ACC112 (cell line): ENCODE results near the gene NDEL1.
"Not testable (repeated sequence)": the region's sequence is repeated elsewhere in the genome, so short reads cannot be mapped to it uniquely, and the experiment has no call there.

Experiments used
- H2AFZ ChIP-seq: fragments of 200-600 bp; sonication (generic); one replicate; pipeline ENCODE4 v1.6.0; 2017; ENCODE audit warnings: antibody characterized with exemption, low read length; ENCODE audit not compliant: unreplicated experiment
- H3K27ac ChIP-seq: fragments of 200-600 bp; sonication (generic); 2 replicates; pipeline ENCODE4 v1.5.1; 2014; ENCODE audit warnings: low read depth, mild to moderate bottlenecking, antibody characterized with exemption, low read length, moderate library complexity
- H3K27me3 ChIP-seq: fragments of 200-600 bp; sonication (generic); 2 replicates; pipeline ENCODE4 v1.6.1; 2014; ENCODE audit warnings: mild to moderate bottlenecking, antibody characterized with exemption, low read length, moderate library complexity, mixed read lengths; ENCODE audit not compliant: insufficient read depth
- H3K36me3 ChIP-seq: fragments of 200-600 bp; sonication (generic); 2 replicates; pipeline ENCODE4 v1.6.1; 2016; ENCODE audit warnings: mild to moderate bottlenecking, antibody characterized with exemption, low read length, moderate library complexity, mixed read lengths; ENCODE audit not compliant: insufficient read depth
- H3K4me1 ChIP-seq: fragments of 200-600 bp; sonication (generic); one replicate; pipeline ENCODE4 v1.6.1; 2016; ENCODE audit warnings: low read length, mixed read lengths; ENCODE audit not compliant: insufficient read depth, unreplicated experiment, control insufficient read depth
- H3K4me3 ChIP-seq: fragments of 200-600 bp; sonication (generic); 2 replicates; pipeline ENCODE4 v1.5.1; 2014; ENCODE audit warnings: mild to moderate bottlenecking, low read depth, low read length
- H3K79me2 ChIP-seq: fragments of 200-600 bp; sonication (generic); one replicate; pipeline ENCODE4 v1.6.0; 2016; ENCODE audit warnings: low read length; ENCODE audit not compliant: control insufficient read depth, unreplicated experiment, insufficient read depth

Gene NDEL1, protein sequence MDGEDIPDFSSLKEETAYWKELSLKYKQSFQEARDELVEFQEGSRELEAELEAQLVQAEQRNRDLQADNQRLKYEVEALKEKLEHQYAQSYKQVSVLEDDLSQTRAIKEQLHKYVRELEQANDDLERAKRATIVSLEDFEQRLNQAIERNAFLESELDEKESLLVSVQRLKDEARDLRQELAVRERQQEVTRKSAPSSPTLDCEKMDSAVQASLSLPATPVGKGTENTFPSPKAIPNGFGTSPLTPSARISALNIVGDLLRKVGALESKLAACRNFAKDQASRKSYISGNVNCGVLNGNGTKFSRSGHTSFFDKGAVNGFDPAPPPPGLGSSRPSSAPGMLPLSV

GRCh38 chr17:8435245-8436168 lies at the start of gene NDEL1:
Gene NDEL1, plus strand, starts transcription at chr17:8435884. Its CDS starts 8,388 bp downstream, at chr17:8444272.
- Histone ChIP-seq H3K4me1 (peaks cover 25% of the 10 kb centered on the region), H3K36me3 (peaks cover 7% of the 10 kb centered on the region), H3K79me2 (peaks cover 45% of the 10 kb centered on the region), H2AFZ (peak within 1 kb of the TSS; percentile 71), H3K27me3 (no peaks in the 10 kb centered on the region), H3K4me3 (peak within 1 kb of the TSS; percentile 97), H3K27ac (peak within 1 kb of the TSS; percentile 95)

- peaks cover 12% of the 10 kb centered on the region for H3K79me2 ChIP-seq
- no peak overlapping the region for H2AFZ ChIP-seq
Observed at GRCh38 chr17:8386841-8387240, 48.8 kb upstream of the NDEL1 start.

GRCh38 chr17:8387914-8388651 lies 47.6 kb upstream of the NDEL1 start:
- H3K79me2 ChIP-seq, result no peaks in the 10 kb centered on the region
- no peaks in the 10 kb centered on the region for H3K27me3 ChIP-seq
- H3K4me1 ChIP-seq, result peaks cover 14% of the 10 kb centered on the region
- no peak overlapping the region for H3K4me3 ChIP-seq
- H2AFZ ChIP-seq, result no peak overlapping the region
- H3K27ac ChIP-seq, result no peak overlapping the region
- H3K36me3 ChIP-seq, result no peaks in the 10 kb centered on the region

More at GRCh38 chr17:8386841-8387240, 48.8 kb upstream of the NDEL1 start:
- H3K4me1 ChIP-seq, result peaks cover 14% of the 10 kb centered on the region
- H3K36me3 ChIP-seq, result 0 out of 2 replicates have a peak, but pooled peaks cover 4% of the 10 kb centered on the region
- H3K27me3 ChIP-seq, result no peaks in the 10 kb centered on the region
- H3K27ac ChIP-seq, result no peak overlapping the region
- H3K4me3 ChIP-seq, result no peak overlapping the region

- H3K79me2 ChIP-seq, result no peaks in the 10 kb centered on the region
- H3K4me1 ChIP-seq, result peaks cover 5% of the 10 kb centered on the region
- no peak overlapping the region for H2AFZ ChIP-seq
- no peak overlapping the region for H3K4me3 ChIP-seq
- no peak overlapping the region for H3K27ac ChIP-seq
- H3K36me3 ChIP-seq, result no peaks in the 10 kb centered on the region
- peaks cover 23% of the 10 kb centered on the region for H3K27me3 ChIP-seq
Observed at GRCh38 chr17:8391711-8392110, 44.0 kb upstream of the NDEL1 start.

- Histone ChIP-seq H3K4me3 (no peak overlapping the region), H3K4me1 (peaks cover 5% of the 10 kb centered on the region), H3K36me3 (no peaks in the 10 kb centered on the region), H3K79me2 (no peaks in the 10 kb centered on the region), H3K27me3 (peaks cover 29% of the 10 kb centered on the region), H3K27ac (no peak overlapping the region), H2AFZ (no peak overlapping the region)
Observed at GRCh38 chr17:8392274-8392673, 43.4 kb upstream of the NDEL1 start.

GRCh38 chr17:8392674-8393469 lies 42.8 kb upstream of the NDEL1 start:
- H3K79me2 ChIP-seq, result no peaks in the 10 kb centered on the region
- H3K4me1 ChIP-seq, result peaks cover 5% of the 10 kb centered on the region
- H2AFZ ChIP-seq, result no peak overlapping the region
- H3K27ac ChIP-seq, result no peak overlapping the region
- H3K36me3 ChIP-seq, result no peaks in the 10 kb centered on the region
- no peak overlapping the region for H3K4me3 ChIP-seq
- peaks cover 34% of the 10 kb centered on the region for H3K27me3 ChIP-seq

- Histone ChIP-seq H3K27ac (no peak overlapping the region), H3K36me3 (no peaks in the 10 kb centered on the region), H3K27me3 (peaks cover 42% of the 10 kb centered on the region), H3K4me1 (peaks cover 5% of the 10 kb centered on the region), H2AFZ (no peak overlapping the region), H3K4me3 (no peak overlapping the region), H3K79me2 (no peaks in the 10 kb centered on the region)
Observed at GRCh38 chr17:8393470-8394231, 42.0 kb upstream of the NDEL1 start.

DNA sequence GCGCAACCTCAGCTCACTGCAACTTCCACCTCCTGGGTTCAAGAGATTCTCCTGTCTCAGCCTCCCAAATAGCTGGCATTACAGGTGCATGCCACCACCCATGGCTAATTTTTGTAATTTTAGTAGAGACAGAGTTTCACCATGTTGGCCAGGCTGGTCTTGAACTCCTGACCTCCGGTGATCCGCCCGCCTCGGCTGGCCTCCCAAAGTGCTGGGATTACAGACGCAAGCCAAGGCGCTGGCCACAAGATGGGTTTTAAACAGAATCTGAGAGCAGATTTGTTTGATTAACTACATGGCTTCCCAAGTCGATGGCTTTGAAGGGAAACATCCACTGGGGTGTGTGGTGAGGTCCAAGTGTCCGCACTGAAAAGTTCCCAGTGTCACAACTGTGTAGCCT lies 41.2 kb upstream of the NDEL1 start:
- not testable (repeated sequence) for H3K36me3 ChIP-seq, H3K27ac ChIP-seq, H3K4me3 ChIP-seq, H3K4me1 ChIP-seq, H3K79me2 ChIP-seq, H2AFZ ChIP-seq
- H3K27me3 ChIP-seq, result peaks cover 45% of the 10 kb centered on the region

GRCh38 chr17:8397636-8398035 lies 38.0 kb upstream of the NDEL1 start, which contains the start of gene RNF222:
Gene RNF222, minus strand, starts transcription at chr17:8397827. Its CDS starts 4,366 bp downstream, at chr17:8393461.
- Histone ChIP-seq H3K79me2 (no peaks in the 10 kb centered on the region), H3K4me3 (no peak within 1 kb of the TSS), H3K4me1 (peaks cover 5% of the 10 kb centered on the region), H3K27me3 (peaks cover 60% of the 10 kb centered on the region), H3K36me3 (no peaks in the 10 kb centered on the region), H3K27ac (no peak within 1 kb of the TSS), H2AFZ (no peak within 1 kb of the TSS)
